ENCODE results near the gene TUBGCP5. TPM values are rescaled to one million over a fixed set of nuclear protein-coding genes. Genes with fewer than 3 reads are reported as not detected.
A peak's percentile ranks its signal among the peaks of the same experiment; 100 is the strongest.

TUBGCP5 gene
- total RNA-seq, 1 donor from 2014 or later = 34.3 TPM

DNA sequence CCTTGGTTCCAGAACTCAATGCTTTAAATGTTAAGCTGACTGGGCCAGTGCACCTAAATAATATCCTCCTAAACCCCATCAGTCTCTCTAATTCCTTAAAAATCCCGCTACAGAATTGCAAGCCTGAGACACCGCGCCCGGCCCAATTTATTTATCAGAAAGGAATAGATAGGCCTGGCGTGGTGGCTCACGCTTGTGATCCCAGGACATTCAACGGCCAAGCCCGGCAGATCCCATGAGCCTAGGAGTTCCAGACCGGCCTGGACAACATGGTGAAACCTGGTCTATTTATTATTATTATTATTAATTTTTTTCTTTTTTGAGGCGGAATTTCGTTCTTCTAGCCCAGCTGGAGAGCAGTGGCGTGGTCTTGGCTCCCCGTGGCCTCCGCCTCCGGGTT is 28.0 kb upstream of the TUBGCP5 start:
- no peak overlapping the region for H3K9ac ChIP-seq
- H3K4me3 ChIP-seq = no peak overlapping the region
- no peaks in the 10 kb centered on the region for H3F3A ChIP-seq (ENCODE audit: low read depth)
- Mint-ChIP-seq H3K27me3 (ENCODE audit: insufficient read depth, low read depth) (peaks cover 2% of the 10 kb centered on the region), H3K27ac (no peak overlapping the region), H3K36me3 (peaks cover 2% of the 10 kb centered on the region), H3K4me3 (no peak overlapping the region), H3K4me1 (peaks cover 10% of the 10 kb centered on the region), H3K9me3 (peaks cover 16% of the 10 kb centered on the region)
- H3K4me2 ChIP-seq = no peak overlapping the region
- no peaks in the 10 kb centered on the region for H3K27me3 ChIP-seq
- H3K79me2 ChIP-seq (ENCODE audit: low read depth) = no peaks in the 10 kb centered on the region
- H2AFZ ChIP-seq (replicated peaks) = no peak overlapping the region
- H4K20me1 ChIP-seq (ENCODE audit: low read depth) = no peaks in the 10 kb centered on the region
- TF ChIP-seq EZH2 (IDR thresholded peaks at IDR 0.05) (no peak), EZH2phosphoT487 (IDR thresholded peaks at IDR 0.05) (no peak), CTCF (IDR thresholded peaks at IDR 0.05) (no peak)
- DNase-seq (ENCODE audit: low spot score) = no peak
- no peaks in the 10 kb centered on the region for H3K9me3 ChIP-seq (ENCODE audit: low read depth)
- H3K36me3 ChIP-seq = no peaks in the 10 kb centered on the region
- no peak overlapping the region for H3K27ac ChIP-seq
- H3K4me1 ChIP-seq = no peaks in the 10 kb centered on the region

DNA sequence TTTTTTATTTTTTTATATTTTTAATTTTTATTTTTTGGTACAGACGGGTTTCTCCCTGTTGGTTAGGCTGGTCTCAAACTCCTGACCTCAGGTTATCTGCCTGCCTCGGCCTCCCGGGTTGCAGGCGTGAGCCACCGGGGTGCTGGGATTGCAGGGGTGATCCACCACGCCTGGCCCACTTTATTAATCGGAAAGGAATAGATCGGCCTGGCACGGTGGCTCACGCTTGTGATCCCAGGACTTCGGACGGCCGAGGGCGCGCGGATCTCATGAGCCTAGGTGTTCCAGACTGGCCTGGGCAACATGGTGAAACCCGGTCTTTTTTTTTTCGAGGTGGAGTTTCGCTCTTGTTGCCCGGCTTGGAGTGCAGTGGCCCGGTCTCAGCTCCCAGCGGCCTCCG is 26.5 kb upstream of the TUBGCP5 start:
- Histone ChIP-seq H3K79me2 (ENCODE audit: low read depth) (no peaks in the 10 kb centered on the region), H3K9me3 (ENCODE audit: low read depth) (no peaks in the 10 kb centered on the region), H2AFZ (replicated peaks) (no peak overlapping the region), H3K4me3 (no peak overlapping the region), H3K4me2 (no peak overlapping the region), H4K20me1 (ENCODE audit: low read depth) (no peaks in the 10 kb centered on the region), H3K27me3 (no peaks in the 10 kb centered on the region), H3F3A (ENCODE audit: low read depth) (no peaks in the 10 kb centered on the region), H3K9ac (no peak overlapping the region), H3K27ac (no peak overlapping the region), H3K4me1 (no peaks in the 10 kb centered on the region), H3K36me3 (no peaks in the 10 kb centered on the region)
- DNase-seq (ENCODE audit: low spot score) = no peak
- no peak overlapping the region for H3K27ac Mint-ChIP-seq
- TF ChIP-seq EZH2phosphoT487 (IDR thresholded peaks at IDR 0.05) = no peak
- H3K27me3 Mint-ChIP-seq (ENCODE audit: insufficient read depth, low read depth) = peaks cover 2% of the 10 kb centered on the region
- peaks cover 16% of the 10 kb centered on the region for H3K9me3 Mint-ChIP-seq
- H3K36me3 Mint-ChIP-seq = peaks cover 2% of the 10 kb centered on the region
- H3K4me1 Mint-ChIP-seq = peaks cover 10% of the 10 kb centered on the region
- no peak overlapping the region for H3K4me3 Mint-ChIP-seq

DNA sequence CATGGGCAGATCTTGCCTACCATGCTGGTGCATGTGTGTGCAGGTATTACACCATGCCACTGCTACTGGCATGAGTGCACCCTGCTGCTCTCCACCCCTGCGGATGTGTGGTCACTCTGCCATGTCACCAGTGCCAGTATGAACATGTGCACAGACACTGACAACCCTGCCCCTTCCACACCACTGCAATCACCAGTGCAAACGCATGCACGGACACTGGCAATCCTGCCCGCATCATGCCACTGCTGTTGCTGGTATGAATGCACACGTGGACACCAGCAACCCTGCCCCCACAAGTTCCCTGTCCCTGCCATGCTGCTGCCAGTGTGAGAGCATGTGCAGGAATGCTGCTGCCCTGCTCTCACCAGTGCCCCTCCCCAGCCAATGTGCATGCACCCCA is 24.8 kb upstream of the TUBGCP5 start:
- Histone ChIP-seq H2AFZ (replicated peaks) (no peak overlapping the region), H3K9ac (no peak overlapping the region), H3K9me3 (ENCODE audit: low read depth) (no peaks in the 10 kb centered on the region), H3K4me3 (no peak overlapping the region), H3K4me1 (no peaks in the 10 kb centered on the region), H3K27me3 (no peaks in the 10 kb centered on the region), H3F3A (ENCODE audit: low read depth) (no peaks in the 10 kb centered on the region), H3K36me3 (no peaks in the 10 kb centered on the region), H3K27ac (no peak overlapping the region), H3K4me2 (no peak overlapping the region), H3K79me2 (ENCODE audit: low read depth) (no peaks in the 10 kb centered on the region), H4K20me1 (ENCODE audit: low read depth) (no peaks in the 10 kb centered on the region)
- H3K4me1 Mint-ChIP-seq = peaks cover 10% of the 10 kb centered on the region
- peaks cover 16% of the 10 kb centered on the region for H3K9me3 Mint-ChIP-seq
- no peak for DNase-seq (ENCODE audit: low spot score)
- no peak overlapping the region for H3K27ac Mint-ChIP-seq
- H3K36me3 Mint-ChIP-seq = peaks cover 2% of the 10 kb centered on the region
- peaks cover 2% of the 10 kb centered on the region for H3K27me3 Mint-ChIP-seq (ENCODE audit: insufficient read depth, low read depth)
- peak overlapping the region; percentile 52 for H3K4me3 Mint-ChIP-seq
- TF ChIP-seq CTCF (IDR thresholded peaks at IDR 0.05) (no peak), EZH2 (IDR thresholded peaks at IDR 0.05) (no peak), EZH2phosphoT487 (IDR thresholded peaks at IDR 0.05) (no peak)

GRCh38 chr15:23057707-23058106 is 18.3 kb upstream of the TUBGCP5 start:
- H3K36me3 Mint-ChIP-seq = no peaks in the 10 kb centered on the region

More at GRCh38 chr15:23057707-23058106, 18.3 kb upstream of the TUBGCP5 start:
- Histone ChIP-seq H3K79me2 (ENCODE audit: low read depth) (no peaks in the 10 kb centered on the region), H2AFZ (replicated peaks) (no peak overlapping the region), H3K27me3 (no peaks in the 10 kb centered on the region), H3K4me1 (no peaks in the 10 kb centered on the region), H3K36me3 (no peaks in the 10 kb centered on the region), H3K27ac (no peak overlapping the region), H3K4me3 (no peak overlapping the region), H3F3A (ENCODE audit: low read depth) (no peaks in the 10 kb centered on the region), H4K20me1 (ENCODE audit: low read depth) (no peaks in the 10 kb centered on the region), H3K9me3 (ENCODE audit: low read depth) (no peaks in the 10 kb centered on the region), H3K4me2 (no peak overlapping the region), H3K9ac (no peak overlapping the region)
- Mint-ChIP-seq H3K27me3 (ENCODE audit: insufficient read depth, low read depth) (no peaks in the 10 kb centered on the region), H3K27ac (no peak overlapping the region), H3K4me3 (no peak overlapping the region), H3K4me1 (no peaks in the 10 kb centered on the region), H3K9me3 (no peaks in the 10 kb centered on the region)
- TF ChIP-seq EZH2 (IDR thresholded peaks at IDR 0.05) (no peak), EZH2phosphoT487 (IDR thresholded peaks at IDR 0.05) (no peak), CTCF (IDR thresholded peaks at IDR 0.05) (no peak)
- no peak for DNase-seq (ENCODE audit: low spot score)
